Ovary (tissue), 9 donors: ENCODE data around the gene GLYATL3. TPM values are rescaled to one million over a fixed set of nuclear protein-coding genes. Genes with fewer than 3 reads are reported as not detected.

Experiments
- DNase-seq, 5 donors: peaks; one replicate each; pipeline ENCODE4 v3.0.0-alpha.2; 2019 to 2020
- H3K27ac ChIP-seq, 2 donors: fragments of 200-600 bp; one replicate each; pipeline versions ENCODE4 v1.5.1 to v1.8.0; 2019 to 2022
- H3K27me3 ChIP-seq: fragments of 200-600 bp; one replicate; pipeline ENCODE4 v1.8.0; 2022
- H3K36me3 ChIP-seq: fragments of 200-600 bp; sonication (generic); one replicate; pipeline ENCODE4 v1.5.1; 2019
- H3K4me1 ChIP-seq: one replicate; pipeline ENCODE4 v1.8.1; 2013; ENCODE audit warnings: mild to moderate bottlenecking, moderate library complexity; ENCODE audit not compliant: insufficient read depth
- H3K4me3 ChIP-seq: fragments of 200-600 bp; sonication (generic); one replicate; pipeline ENCODE4 v1.5.1; 2017
- H3K9me3 ChIP-seq, 2 donors: fragments of 200-600 bp in 1 of 2; sonication (generic) in 1 of 2; one replicate each; pipeline versions ENCODE4 v1.5.1 to v1.8.1; 2013 to 2019; ENCODE audit warnings: mild to moderate bottlenecking in 1 of 2, moderate library complexity in 1 of 2
- EP300 ChIP-seq: sonication (generic); formaldehyde crosslinking; IDR thresholded peaks from one replicate; pipeline ENCODE4 v1.6.1; 2017; ENCODE audit warnings: antibody characterized with exemption
- POLR2A ChIP-seq: fragments of 450-650 bp; IDR thresholded peaks from one replicate; pipeline ENCODE4 v1.6.1; 2017; ENCODE audit warnings: antibody characterized with exemption, mild to moderate bottlenecking, moderate library complexity
- WGBS, 3 donors: extraction: QIAGEN DNeasy Blood & Tissue Kit in 1 of 3; methylation state at CpG; one replicate each; pipeline versions ENCODE4 v1.1.5 to v1.1.7; 2013 to 2017; 5-methylcytosine and 5-hydroxymethylcytosine counted together
- intact Hi-C, 4 donors: fragments of 100-400 bp; cut with DNase I; formaldehyde crosslinking; loops; one replicate each; pipeline versions ENCODE4 v1.11.0 to v1.15.1; 2022 to 2023
- polyA plus RNA-seq, 2 donors: library from polyadenylated mRNA; stranded (reverse); fragments of 200-250 nt in 1 of 2; fragments of 350-450 nt in 1 of 2; fragmentation: Illumina TruSeq in 1 of 2; extraction: RNeasy Lipid Tissue Mini Kit (QIAGEN cat#74804) in 1 of 2; gene quantifications; one replicate each; pipeline ENCODE4 v1.2.3, GENCODE V29; 2013 to 2014
- total RNA-seq, 7 donors: library from RNA; depleted of rRNA in 2 of 7; stranded (reverse); fragments of >200 nt in 2 of 7; fragmentation: NEBNext Ultra II Directional in 3 of 7; extraction: Animal tissue kit (Norgen Biotek cat#: 25700) in 3 of 7; gene quantifications; one replicate each; pipeline versions ENCODE4 v1.1.0 to v1.2.4, GENCODE V29; 2016 to 2023
- TF ChIP-seq, protein P1 (sequence below), 3 donors: fragments of 450-650 bp in 2 of 3; fragments of 200-600 bp in 1 of 3; IDR thresholded peaks; one replicate each; pipeline versions ENCODE4 v1.5.1 to v1.8.0; 2016 to 2022; ENCODE audit warnings: antibody characterized with exemption in 3 of 3, mild to moderate bottlenecking in 1 of 3
- donor health status: DM: no; HTN: no; CAD: no; lungs with moderate emphysema.
- donor health status: DM: no; HTN: no; CAD: no.
- donor health status: Bipolar disorder and iron deficiency.
- donor health status: DM: yes; HTN: yes; CAD: no.
- donor health status: DM: no; HTN: no; CAD: no.
- donor health status: DM: yes; HTN: yes; CAD: no.

Gene GLYATL3
- total and polyA plus RNA-seq, 9 donors, result not detected

DNA sequence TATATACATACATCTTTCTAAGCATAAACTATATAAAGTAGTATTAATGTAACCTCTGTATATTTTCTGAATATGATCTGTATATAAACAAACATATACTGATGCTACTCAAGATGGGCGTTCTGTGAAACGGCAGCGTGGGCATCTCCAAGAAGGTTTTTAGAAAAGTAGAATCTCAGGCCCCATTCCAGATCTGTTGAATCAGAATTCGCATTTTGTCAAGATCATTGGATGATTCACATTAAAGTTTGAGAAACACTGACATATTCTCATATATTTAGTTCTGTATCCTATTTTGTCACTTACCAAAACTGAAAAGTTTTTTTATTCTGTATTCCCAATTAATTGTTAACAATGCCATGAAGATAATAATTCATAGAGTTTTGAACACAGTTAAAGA, 56.2 kb downstream of the GLYATL3 start:
- no peak for DNase-seq
- no peak for TF ChIP-seq POLR2A
- intact Hi-C loops, result no loop called here
- Histone ChIP-seq H3K4me1 (no peaks in the 10 kb centered on the region), H3K27me3 (no peaks in the 10 kb centered on the region), H3K9me3 (no peaks in the 10 kb centered on the region), H3K36me3 (no peaks in the 10 kb centered on the region), H3K27ac (no peak overlapping the region), H3K4me3 (no peak overlapping the region)
- 72 to 73% (median 72%) methylated on average over 4 of the region's 4 CpGs for WGBS, 3 donors

DNA sequence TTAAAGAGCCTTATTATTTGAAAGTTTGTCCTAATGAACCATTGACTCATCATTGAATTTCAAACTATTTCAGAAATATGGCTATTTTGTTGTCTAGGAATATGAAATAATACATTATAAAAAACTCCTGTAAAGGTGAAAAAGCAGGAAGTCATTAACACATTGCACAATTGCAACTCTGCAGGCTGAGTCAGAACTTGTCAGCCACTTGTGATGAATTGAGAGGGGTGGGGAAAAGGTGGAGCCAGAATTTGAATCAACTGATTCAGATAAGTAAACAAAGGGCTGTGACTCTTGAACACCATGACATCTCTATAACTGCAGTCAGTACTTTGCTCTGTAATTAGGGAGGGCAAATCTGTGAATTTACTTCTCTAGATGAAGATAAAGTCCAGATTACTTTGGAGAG, 56.7 kb downstream of the GLYATL3 start:
- H3K36me3 ChIP-seq, result no peaks in the 10 kb centered on the region
- TF ChIP-seq POLR2A (no peak), EP300 (no peak)
- TF ChIP-seq, protein P1, sequence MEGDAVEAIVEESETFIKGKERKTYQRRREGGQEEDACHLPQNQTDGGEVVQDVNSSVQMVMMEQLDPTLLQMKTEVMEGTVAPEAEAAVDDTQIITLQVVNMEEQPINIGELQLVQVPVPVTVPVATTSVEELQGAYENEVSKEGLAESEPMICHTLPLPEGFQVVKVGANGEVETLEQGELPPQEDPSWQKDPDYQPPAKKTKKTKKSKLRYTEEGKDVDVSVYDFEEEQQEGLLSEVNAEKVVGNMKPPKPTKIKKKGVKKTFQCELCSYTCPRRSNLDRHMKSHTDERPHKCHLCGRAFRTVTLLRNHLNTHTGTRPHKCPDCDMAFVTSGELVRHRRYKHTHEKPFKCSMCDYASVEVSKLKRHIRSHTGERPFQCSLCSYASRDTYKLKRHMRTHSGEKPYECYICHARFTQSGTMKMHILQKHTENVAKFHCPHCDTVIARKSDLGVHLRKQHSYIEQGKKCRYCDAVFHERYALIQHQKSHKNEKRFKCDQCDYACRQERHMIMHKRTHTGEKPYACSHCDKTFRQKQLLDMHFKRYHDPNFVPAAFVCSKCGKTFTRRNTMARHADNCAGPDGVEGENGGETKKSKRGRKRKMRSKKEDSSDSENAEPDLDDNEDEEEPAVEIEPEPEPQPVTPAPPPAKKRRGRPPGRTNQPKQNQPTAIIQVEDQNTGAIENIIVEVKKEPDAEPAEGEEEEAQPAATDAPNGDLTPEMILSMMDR (IDR thresholded peaks at IDR 0.05), result no peak
- intact Hi-C loops, result no loop called here
- H3K27me3 ChIP-seq, result no peaks in the 10 kb centered on the region
- DNase-seq, result no peak
- H3K4me3 ChIP-seq, result no peak overlapping the region
- H3K4me1 ChIP-seq, result no peaks in the 10 kb centered on the region
- H3K9me3 ChIP-seq, result no peaks in the 10 kb centered on the region
- no peak overlapping the region for H3K27ac ChIP-seq

DNA sequence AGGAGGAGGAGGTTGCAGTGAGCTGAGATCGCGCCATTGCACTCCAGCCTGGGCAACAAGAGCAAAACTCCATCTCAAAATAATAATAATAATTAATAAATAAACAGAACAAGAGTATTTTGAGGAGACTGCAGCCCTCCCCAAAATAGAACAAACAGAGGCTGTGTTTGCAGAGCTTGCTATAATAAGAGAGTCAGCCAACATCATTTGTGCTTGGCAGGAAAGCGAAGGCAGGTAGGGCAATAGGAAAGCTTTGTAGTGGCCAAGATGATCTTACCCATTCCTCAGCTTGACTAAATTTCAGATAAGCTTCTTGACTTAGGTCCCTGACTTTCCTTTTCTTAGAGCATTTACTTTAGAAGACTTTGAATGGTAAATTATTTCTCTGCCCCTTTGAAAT, 57.5 kb downstream of the GLYATL3 start:
- TF ChIP-seq, protein P1 (IDR thresholded peaks at IDR 0.05), result no peak
- Histone ChIP-seq H3K9me3 (no peaks in the 10 kb centered on the region), H3K27ac (no peak overlapping the region), H3K4me1 (no peaks in the 10 kb centered on the region), H3K4me3 (no peak overlapping the region), H3K27me3 (no peaks in the 10 kb centered on the region), H3K36me3 (no peaks in the 10 kb centered on the region)
- WGBS, 3 donors, result 80 to 96% (median 83%) methylated on average over 3 of the region's 3 CpGs
- no peak for DNase-seq
- intact Hi-C loops, result no loop called here

DNA sequence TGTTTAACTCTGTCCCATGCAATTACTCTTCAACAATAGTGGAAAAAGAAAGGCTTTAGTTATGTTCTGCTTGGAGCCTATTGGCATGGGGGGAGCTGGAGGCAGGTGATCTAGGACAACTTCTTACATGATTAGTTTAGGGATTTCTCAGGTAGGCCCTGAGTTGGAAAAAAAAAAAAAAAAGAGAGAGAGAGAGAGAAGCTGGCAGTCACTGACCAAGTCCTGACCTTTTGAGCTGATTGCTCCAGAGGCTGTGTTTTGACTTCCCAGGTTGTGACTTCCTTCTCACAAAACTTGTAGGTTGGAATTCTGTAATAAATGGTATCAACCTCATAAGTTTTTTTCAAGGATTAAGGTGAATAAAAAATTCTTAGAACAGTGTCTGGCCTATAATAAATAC, 58.5 kb downstream of the GLYATL3 start:
- H3K4me3 ChIP-seq, result no peak overlapping the region
- no peaks in the 10 kb centered on the region for H3K36me3 ChIP-seq
- TF ChIP-seq POLR2A (no peak), EP300 (no peak)
- TF ChIP-seq, protein P1 (IDR thresholded peaks at IDR 0.05), result no peak
- no peak overlapping the region for H3K27ac ChIP-seq
- DNase-seq, result no peak
- no peaks in the 10 kb centered on the region for H3K4me1 ChIP-seq
- no peaks in the 10 kb centered on the region for H3K27me3 ChIP-seq
- no peaks in the 10 kb centered on the region for H3K9me3 ChIP-seq
- intact Hi-C loops, result no loop called here

DNA sequence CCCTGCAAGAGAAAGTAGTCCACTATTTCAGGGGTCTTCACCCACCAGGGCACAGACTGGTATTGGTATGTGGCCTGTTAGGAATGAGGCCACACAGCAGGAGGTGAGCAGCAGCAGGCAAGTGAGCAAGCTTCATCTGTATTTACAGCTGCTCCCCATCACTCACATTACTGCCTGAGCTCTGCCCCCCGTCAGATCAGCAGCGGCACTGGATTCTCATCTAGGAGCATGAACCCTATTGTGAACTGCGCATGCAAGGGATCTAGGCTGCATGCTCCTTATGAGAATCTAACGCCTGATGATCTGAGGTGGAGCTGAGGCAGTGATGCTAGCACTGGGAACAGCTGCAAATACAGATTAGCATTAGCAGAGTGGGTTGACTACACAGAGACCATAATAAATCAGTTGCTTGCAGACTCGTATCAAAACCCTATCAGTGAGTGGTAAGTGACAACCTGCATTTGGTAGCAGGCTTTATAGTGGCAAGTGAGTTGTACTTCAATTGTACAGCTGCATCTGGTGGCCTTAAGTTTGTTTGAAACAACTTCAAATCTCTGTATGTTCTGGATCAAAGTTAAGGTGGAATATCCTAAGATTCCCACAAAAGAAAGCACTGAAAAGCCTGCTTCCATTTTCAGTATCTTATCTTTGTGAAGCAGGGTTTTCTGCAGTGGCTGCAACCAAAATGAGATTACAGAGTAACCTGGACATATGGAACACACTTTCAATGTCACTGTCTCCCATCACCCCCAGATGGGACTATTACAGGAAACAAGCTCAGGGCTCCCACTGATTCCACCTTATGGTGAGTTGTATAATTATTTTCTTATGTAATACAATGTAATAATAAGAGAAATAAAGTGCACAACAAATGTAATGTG, 63.5 kb downstream of the GLYATL3 start:
- DNase-seq, result no peak
- no peaks in the 10 kb centered on the region for H3K27me3 ChIP-seq
- H3K9me3 ChIP-seq, result no peaks in the 10 kb centered on the region
- intact Hi-C loops, result no loop called here
- H3K36me3 ChIP-seq, result no peaks in the 10 kb centered on the region
- no peaks in the 10 kb centered on the region for H3K4me1 ChIP-seq
- 43 to 57% (median 47%) methylated on average over 5 of the region's 5 CpGs for WGBS, 3 donors
- H3K27ac ChIP-seq, result no peak overlapping the region
- TF ChIP-seq, protein P1 (IDR thresholded peaks at IDR 0.05), result no peak
- TF ChIP-seq EP300, result no peak
- no peak overlapping the region for H3K4me3 ChIP-seq
